AG20443 (cell line): Measurements from ENCODE around the gene ZNF724.

Source experiments
- DNase-seq: peaks from one replicate; pipeline ENCODE4 v3.0.0; 2012; ENCODE audit warnings: low spot score, mixed read lengths

Gene ZNF724

DNA sequence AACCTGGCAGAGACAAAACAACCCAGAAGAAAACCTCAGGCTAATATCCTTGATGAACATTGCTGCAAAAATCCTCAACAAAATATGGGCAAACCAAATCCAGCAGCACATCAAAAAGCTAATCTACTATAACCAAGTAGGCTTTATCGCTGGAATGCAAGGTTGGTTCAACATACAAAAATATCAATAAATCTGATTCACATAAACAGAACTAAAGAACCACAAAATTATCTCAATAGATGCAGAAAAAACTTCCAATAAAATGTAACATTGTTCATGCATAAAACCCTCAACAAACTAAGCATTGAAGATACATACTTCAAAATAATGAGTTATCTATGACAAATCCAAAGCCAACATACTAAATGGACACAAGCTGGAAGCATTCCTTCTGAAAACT, 8.8 kb downstream of the ZNF724 start:
- DNase-seq: no peak

DNA sequence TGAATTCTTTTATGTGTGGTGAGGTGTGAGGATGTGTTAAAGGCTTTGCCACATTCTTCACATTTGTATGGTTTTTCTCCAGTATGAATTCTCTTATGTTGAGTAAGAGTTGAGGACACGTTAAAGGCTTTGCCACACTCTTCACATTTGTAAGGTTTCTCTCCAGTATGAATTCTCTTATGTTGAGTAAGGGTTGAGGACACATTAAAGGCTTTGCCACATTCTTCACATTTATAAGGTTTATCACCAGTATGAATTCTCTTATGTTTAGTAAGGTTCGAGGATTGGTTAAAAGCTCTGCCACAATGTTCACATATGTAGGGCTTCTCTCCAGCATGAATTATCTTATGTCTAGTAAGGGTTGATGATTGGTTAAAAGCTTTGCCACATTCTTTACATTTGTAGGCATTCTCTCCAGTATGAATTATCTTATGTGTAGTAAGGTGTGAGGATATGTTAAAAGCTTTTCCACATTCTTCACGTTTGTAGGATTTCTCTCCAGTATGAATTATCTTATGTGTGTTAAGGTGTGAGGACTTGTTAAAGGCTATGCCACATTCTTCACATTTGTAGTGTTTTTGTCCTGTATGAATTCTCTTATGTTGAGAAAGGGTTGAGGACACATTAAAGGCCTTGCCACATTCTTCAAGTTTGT, 27.1 kb downstream of the ZNF724 start:
- DNase-seq: no peak

DNA sequence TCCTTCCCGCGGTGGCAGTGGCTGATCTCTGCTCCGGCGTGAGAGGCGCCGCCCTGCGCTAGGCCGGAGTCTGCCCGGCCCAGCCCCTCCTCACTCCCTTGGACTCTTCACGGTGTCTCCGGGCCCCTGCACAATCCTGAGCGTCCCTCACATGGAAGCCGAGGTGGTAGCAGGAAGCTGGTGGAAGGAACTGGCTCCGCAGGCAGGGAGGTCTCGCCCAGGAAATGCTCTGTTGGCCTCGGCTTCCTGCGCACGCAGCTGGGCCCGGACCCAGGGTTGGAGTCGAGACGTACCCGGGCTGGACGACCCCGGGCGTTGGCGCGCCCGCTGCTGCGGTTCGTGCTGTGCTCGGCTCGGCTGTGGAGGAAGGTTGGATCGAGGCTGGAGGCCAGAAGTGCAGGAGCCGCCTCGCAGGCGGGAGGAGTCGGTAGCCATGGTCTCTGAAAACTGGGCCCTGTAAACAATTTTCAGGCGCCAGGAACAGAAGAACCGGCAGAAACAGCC, 46.3 kb downstream of the ZNF724 start:
- peak; percentile 25 for DNase-seq

DNA sequence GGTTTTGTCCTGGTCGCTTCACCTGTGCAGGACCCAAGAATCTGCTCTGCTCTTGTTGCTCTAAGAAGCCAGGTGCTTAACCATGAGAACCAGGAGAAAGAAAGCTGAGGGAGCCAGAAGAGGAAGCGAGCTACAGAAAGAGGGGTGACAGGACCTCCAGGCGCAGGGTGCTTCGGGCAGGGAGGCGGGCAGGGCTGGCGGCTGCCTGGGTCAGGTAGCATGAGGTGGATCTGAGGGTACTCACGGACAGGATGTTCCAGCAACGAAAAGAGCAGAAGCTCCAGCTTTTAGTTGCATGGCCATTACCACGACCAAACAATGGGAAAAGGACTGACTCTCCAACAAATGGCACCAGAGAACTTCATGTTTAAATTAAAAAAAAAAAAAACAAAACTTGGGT, 59.9 kb downstream of the ZNF724 start:
- no peak for DNase-seq

DNA sequence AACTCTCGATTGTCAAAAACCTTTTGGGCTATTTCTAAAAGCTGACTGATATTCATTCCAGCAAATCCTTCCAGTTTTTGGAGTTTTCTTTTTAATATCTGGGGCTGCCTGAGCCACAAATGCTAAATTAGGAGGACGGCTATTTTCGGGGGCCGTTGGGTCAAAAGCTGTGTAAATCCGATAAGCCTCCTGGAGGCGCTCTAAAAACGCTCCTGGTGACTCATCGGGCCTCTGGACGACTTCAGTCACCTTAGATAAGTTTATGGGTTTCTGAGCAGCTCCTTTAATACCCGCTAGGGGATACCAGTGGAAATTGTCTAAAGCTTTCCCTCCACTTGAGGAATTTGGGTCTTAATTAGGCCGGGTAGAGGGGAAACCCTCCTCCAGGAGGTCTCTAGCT, 66.9 kb downstream of the ZNF724 start:
- no peak for DNase-seq
